ENCODE results near the gene LRRFIP2.

DNA sequence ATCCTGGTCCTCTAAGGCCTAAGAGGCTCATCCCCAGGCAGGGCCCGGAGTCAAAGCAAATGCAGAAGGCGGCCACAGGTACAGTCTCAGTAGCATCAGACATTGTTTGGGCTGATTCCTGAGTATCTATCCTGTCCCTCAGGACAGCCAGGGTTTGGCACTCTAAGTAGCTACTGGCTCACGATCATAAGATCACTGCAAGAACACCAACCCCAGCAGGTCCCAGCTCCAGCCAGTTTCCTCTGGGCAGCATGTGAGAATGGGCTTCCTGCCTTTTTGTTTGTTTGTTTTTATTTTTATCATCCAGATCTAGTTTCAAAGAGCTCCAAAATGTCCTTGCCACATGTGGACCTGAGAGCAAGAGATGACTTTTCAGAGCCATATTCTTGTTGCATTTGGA lies 32.7 kb downstream of the LRRFIP2 start:
- TF ChIP-seq EZH2 (IDR thresholded peaks at IDR 0.05; ENCODE audit: low read length, missing control alignments) = no peak
- TF ChIP-seq, protein P1, sequence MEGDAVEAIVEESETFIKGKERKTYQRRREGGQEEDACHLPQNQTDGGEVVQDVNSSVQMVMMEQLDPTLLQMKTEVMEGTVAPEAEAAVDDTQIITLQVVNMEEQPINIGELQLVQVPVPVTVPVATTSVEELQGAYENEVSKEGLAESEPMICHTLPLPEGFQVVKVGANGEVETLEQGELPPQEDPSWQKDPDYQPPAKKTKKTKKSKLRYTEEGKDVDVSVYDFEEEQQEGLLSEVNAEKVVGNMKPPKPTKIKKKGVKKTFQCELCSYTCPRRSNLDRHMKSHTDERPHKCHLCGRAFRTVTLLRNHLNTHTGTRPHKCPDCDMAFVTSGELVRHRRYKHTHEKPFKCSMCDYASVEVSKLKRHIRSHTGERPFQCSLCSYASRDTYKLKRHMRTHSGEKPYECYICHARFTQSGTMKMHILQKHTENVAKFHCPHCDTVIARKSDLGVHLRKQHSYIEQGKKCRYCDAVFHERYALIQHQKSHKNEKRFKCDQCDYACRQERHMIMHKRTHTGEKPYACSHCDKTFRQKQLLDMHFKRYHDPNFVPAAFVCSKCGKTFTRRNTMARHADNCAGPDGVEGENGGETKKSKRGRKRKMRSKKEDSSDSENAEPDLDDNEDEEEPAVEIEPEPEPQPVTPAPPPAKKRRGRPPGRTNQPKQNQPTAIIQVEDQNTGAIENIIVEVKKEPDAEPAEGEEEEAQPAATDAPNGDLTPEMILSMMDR (conservative IDR thresholded peaks at IDR 0.05 in 1 of 2, IDR thresholded peaks at IDR 0.05 in 1 of 2; ENCODE audit: low read depth in 1 of 2, low read length in 2 of 2) = no peak

Measured in fibroblast of lung (primary cell).